Progenitor cell of endocrine pancreas (in vitro differentiated cells): Measurements from ENCODE around the gene CIDEC. TPM values are rescaled to one million over a fixed set of nuclear protein-coding genes. Genes with fewer than 3 reads are reported as not detected.
A peak's percentile ranks its signal among the peaks of the same experiment; 100 is the strongest.

Experiments used
- DNase-seq: peaks from one replicate; pipeline ENCODE4 v3.0.0; 2021; ENCODE audit warnings: low spot score; ENCODE audit not compliant: unreplicated experiment
- H3K27ac Mint-ChIP-seq: 2 replicates; pipeline ENCODE4 v1.8.0; 2021; ENCODE audit warnings: mild to moderate bottlenecking, moderate library complexity, mixed read lengths
- H3K27me3 Mint-ChIP-seq: 2 replicates; pipeline ENCODE4 v1.8.0; 2021; ENCODE audit warnings: mixed read lengths
- H3K36me3 Mint-ChIP-seq: 2 replicates; pipeline ENCODE4 v1.8.0; 2022; ENCODE audit warnings: mixed read lengths; ENCODE audit not compliant: insufficient read depth
- H3K4me1 Mint-ChIP-seq: 2 replicates; pipeline ENCODE4 v1.8.0; 2021; ENCODE audit warnings: low read depth, mixed read lengths
- H3K4me3 Mint-ChIP-seq: 2 replicates; pipeline ENCODE4 v1.8.0; 2021; ENCODE audit warnings: low read depth, mild to moderate bottlenecking, moderate library complexity, mixed read lengths
- H3K9me3 Mint-ChIP-seq: 2 replicates; pipeline ENCODE4 v1.8.0; 2021; ENCODE audit warnings: low read depth, mixed read lengths
- CTCF ChIP-seq: fragments of 200-600 bp; sonication (generic); IDR thresholded peaks from one replicate; pipeline ENCODE4 v1.5.0; 2021; ENCODE audit warnings: antibody characterized with exemption, mild to moderate bottlenecking; ENCODE audit not compliant: unreplicated experiment
- long read RNA-seq: library from polyadenylated mRNA; unstranded; transcript quantifications from one replicate; pipeline ENCODE4 v2.0.0, GENCODE V29; 2020
- total RNA-seq: library from RNA; stranded (reverse); gene quantifications from 2 replicates; pipeline ENCODE4 v1.2.1, GENCODE V29; 2021

CIDEC gene
- total RNA-seq, result not detected in 2 replicates
- long read RNA-seq, result 0 reads

GRCh38 chr3:9879830-9880549 is at the start of gene CIDEC:
TSS of gene CIDEC (minus strand) at chr3:9880253. CDS start at chr3:9878486, 1,767 bp downstream.
- TF ChIP-seq CTCF, result no peak
- H3K27me3 Mint-ChIP-seq, result peaks cover 9% of the 10 kb centered on the region
- DNase-seq, result no peak
- H3K4me1 Mint-ChIP-seq, result no peaks in the 10 kb centered on the region
- H3K27ac Mint-ChIP-seq, result no peak within 1 kb of the TSS
- H3K36me3 Mint-ChIP-seq, result no peaks in the 10 kb centered on the region
- no peak within 1 kb of the TSS for H3K4me3 Mint-ChIP-seq
- no peaks in the 10 kb centered on the region for H3K9me3 Mint-ChIP-seq

- no peak for DNase-seq
Measured at GRCh38 chr3:9928158-9928557, 48.1 kb upstream of the CIDEC start.

GRCh38 chr3:9918261-9919038 is 38.4 kb upstream of the CIDEC start:
- no peak for DNase-seq
- TF ChIP-seq CTCF, result no peak
- H3K9me3 Mint-ChIP-seq, result no peaks in the 10 kb centered on the region
- no peak overlapping the region for H3K4me3 Mint-ChIP-seq
- H3K36me3 Mint-ChIP-seq, result no peaks in the 10 kb centered on the region
- peaks cover 14% of the 10 kb centered on the region for H3K4me1 Mint-ChIP-seq
- H3K27ac Mint-ChIP-seq, result no peak overlapping the region
- H3K27me3 Mint-ChIP-seq, result no peaks in the 10 kb centered on the region

More at GRCh38 chr3:9928158-9928557, 48.1 kb upstream of the CIDEC start:
- Mint-ChIP-seq H3K4me3 (no peak overlapping the region), H3K9me3 (no peaks in the 10 kb centered on the region), H3K27ac (no peak overlapping the region), H3K36me3 (peaks cover 3% of the 10 kb centered on the region), H3K27me3 (no peaks in the 10 kb centered on the region), H3K4me1 (no peaks in the 10 kb centered on the region)
- TF ChIP-seq CTCF, result no peak

- Mint-ChIP-seq H3K36me3 (no peaks in the 10 kb centered on the region), H3K9me3 (no peaks in the 10 kb centered on the region), H3K27me3 (no peaks in the 10 kb centered on the region), H3K4me1 (peaks cover 14% of the 10 kb centered on the region), H3K27ac (no peak overlapping the region), H3K4me3 (no peak overlapping the region)
- TF ChIP-seq CTCF, result no peak
- DNase-seq, result no peak
Measured at GRCh38 chr3:9917820-9918219, 37.8 kb upstream of the CIDEC start.

- peak; percentile 30 for DNase-seq
- Mint-ChIP-seq H3K27ac (peak within 1 kb of the TSS; percentile 37), H3K9me3 (no peaks in the 10 kb centered on the region), H3K27me3 (no peaks in the 10 kb centered on the region), H3K4me1 (peaks cover 14% of the 10 kb centered on the region), H3K36me3 (no peaks in the 10 kb centered on the region), H3K4me3 (peak within 1 kb of the TSS; percentile 71)
- TF ChIP-seq CTCF, result no peak
Measured at GRCh38 chr3:9916734-9917680, 37.0 kb upstream of the CIDEC start, which contains the start of gene IL17RC. TSS of gene IL17RC (plus strand) at chr3:9917098. CDS start at chr3:9917316, 218 bp downstream.
